GM11168 (cell line): ENCODE data around the gene HYDIN.
"Not testable (repeated sequence)": the region's sequence is repeated elsewhere in the genome, so short reads cannot be mapped to it uniquely, and the experiment has no call there.

Experiments
- in situ Hi-C: fragments of 300-500 bp; cut with MboI; formaldehyde crosslinking; loops from one replicate; pipeline ENCODE4 v1.12.0; 2022; ENCODE audit warnings: low sequenced_read_pairs; ENCODE audit not compliant: unreplicated experiment

Gene HYDIN

GRCh38 chr16:71226229-71227141 lies 4.0 kb downstream of the HYDIN start:
- in situ Hi-C loops, result no loop called here

GRCh38 chr16:71225145-71225544 lies 5.4 kb downstream of the HYDIN start:
- in situ Hi-C loops, result no loop called here

- in situ Hi-C loops, result loop anchor here (10.0 kb wide), 1 partner anchor 96 kb away; no protein-coding TSS in a partner anchor
These were observed 12.1 kb downstream of the HYDIN start for GRCh38 chr16:71218306-71218963.

- in situ Hi-C loops, result loop anchor here (10.0 kb wide), 1 partner anchor 97 kb away; no protein-coding TSS in a partner anchor
These were observed 13.0 kb downstream of the HYDIN start for GRCh38 chr16:71217506-71217905.

GRCh38 chr16:71216714-71217113 lies 13.8 kb downstream of the HYDIN start:
- in situ Hi-C loops, result loop anchor here (10.0 kb wide), 1 partner anchor 98 kb away; no protein-coding TSS in a partner anchor

GRCh38 chr16:71214746-71215381 lies 15.7 kb downstream of the HYDIN start:
- in situ Hi-C loops, result loop anchor here (10.0 kb wide), 1 partner anchor 100 kb away; no protein-coding TSS in a partner anchor

GRCh38 chr16:71205482-71206131 lies 24.9 kb downstream of the HYDIN start:
- in situ Hi-C loops, result no loop called here

- in situ Hi-C loops, result no loop called here
These were observed 26.9 kb downstream of the HYDIN start for GRCh38 chr16:71203631-71204030.

- in situ Hi-C loops, result no loop called here
These were observed 29.0 kb downstream of the HYDIN start for GRCh38 chr16:71201556-71201955.

- in situ Hi-C loops, result no loop called here
These were observed 29.5 kb downstream of the HYDIN start for GRCh38 chr16:71201054-71201453.

- in situ Hi-C loops, result no loop called here
These were observed 32.1 kb downstream of the HYDIN start for GRCh38 chr16:71198408-71198807.

- in situ Hi-C loops, result no loop called here
These were observed 38.1 kb downstream of the HYDIN start for GRCh38 chr16:71192387-71192786.

- in situ Hi-C loops, result no loop called here
These were observed 41.4 kb downstream of the HYDIN start for GRCh38 chr16:71188956-71189712.

GRCh38 chr16:71185347-71185746 lies 45.2 kb downstream of the HYDIN start:
- in situ Hi-C loops, result no loop called here

GRCh38 chr16:71179569-71179968 lies 51.0 kb downstream of the HYDIN start:
- in situ Hi-C loops, result no loop called here

GRCh38 chr16:71172481-71173207 lies 57.9 kb downstream of the HYDIN start:
- in situ Hi-C loops, result no loop called here

GRCh38 chr16:71161007-71161406 lies 69.5 kb downstream of the HYDIN start:
- in situ Hi-C loops, result not testable (repeated sequence)

GRCh38 chr16:71157278-71157677 lies 73.2 kb downstream of the HYDIN start:
- in situ Hi-C loops, result not testable (repeated sequence)

- in situ Hi-C loops, result not testable (repeated sequence)
These were observed 77.2 kb downstream of the HYDIN start for GRCh38 chr16:71153329-71153728.
